Measurements from ENCODE around the gene APLN.

Gene APLN

DNA sequence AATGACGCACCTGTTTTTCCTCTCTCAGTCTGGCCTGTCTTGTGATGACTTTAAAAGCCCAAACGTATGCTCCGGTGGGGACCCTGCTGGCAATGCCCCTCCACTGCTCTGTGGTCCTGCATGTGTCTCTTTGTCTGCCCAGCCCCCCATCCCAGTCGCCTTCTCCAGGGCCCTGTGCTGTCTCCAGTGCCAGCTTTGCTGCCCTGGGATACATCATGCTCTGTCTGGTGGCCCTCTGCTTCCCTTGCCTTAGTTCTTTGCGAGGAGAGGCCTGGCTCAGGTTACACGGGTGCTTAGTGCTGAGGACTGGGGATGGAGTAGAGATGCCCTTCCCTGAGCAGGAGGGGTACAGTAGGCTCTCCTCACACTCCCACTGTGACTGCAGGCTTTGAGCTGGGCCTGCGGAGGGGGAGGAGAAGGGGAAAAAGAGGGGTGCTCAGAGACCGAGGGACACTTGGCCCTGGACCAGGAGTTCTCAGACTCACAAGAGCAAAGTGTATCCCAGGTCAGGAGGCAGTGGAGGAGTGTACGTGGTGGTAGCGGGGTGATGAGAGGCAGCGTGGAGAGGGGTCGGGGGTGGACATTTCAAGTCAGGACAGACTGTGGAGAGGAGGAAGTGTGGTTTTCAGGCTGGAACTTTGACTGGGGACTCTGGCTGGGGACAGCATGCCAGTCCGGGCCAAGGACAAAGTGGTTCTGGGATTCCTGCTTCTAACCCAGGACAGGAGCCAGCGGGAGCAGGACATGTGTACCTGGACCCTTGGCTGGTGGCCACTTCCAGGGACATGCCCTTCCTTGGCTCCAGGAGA is 2.8 kb downstream of the APLN start:
- H3K4me3 ChIP-seq (ENCODE audit: low read depth, low read length) = no peak overlapping the region
- TF ChIP-seq, protein P1, sequence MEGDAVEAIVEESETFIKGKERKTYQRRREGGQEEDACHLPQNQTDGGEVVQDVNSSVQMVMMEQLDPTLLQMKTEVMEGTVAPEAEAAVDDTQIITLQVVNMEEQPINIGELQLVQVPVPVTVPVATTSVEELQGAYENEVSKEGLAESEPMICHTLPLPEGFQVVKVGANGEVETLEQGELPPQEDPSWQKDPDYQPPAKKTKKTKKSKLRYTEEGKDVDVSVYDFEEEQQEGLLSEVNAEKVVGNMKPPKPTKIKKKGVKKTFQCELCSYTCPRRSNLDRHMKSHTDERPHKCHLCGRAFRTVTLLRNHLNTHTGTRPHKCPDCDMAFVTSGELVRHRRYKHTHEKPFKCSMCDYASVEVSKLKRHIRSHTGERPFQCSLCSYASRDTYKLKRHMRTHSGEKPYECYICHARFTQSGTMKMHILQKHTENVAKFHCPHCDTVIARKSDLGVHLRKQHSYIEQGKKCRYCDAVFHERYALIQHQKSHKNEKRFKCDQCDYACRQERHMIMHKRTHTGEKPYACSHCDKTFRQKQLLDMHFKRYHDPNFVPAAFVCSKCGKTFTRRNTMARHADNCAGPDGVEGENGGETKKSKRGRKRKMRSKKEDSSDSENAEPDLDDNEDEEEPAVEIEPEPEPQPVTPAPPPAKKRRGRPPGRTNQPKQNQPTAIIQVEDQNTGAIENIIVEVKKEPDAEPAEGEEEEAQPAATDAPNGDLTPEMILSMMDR (IDR thresholded peaks at IDR 0.05; ENCODE audit: insufficient read depth, low read length, missing control alignments) = no peak
- CTCF ChIA-PET = interaction anchor here (4.6 kb wide), 1 partner anchor 14 kb away, joined by 15 read pairs; no protein-coding TSS in a partner anchor
- POLR2A ChIA-PET = no interaction called here
- no peak for DNase-seq (ENCODE audit: low read depth, low spot score)

DNA sequence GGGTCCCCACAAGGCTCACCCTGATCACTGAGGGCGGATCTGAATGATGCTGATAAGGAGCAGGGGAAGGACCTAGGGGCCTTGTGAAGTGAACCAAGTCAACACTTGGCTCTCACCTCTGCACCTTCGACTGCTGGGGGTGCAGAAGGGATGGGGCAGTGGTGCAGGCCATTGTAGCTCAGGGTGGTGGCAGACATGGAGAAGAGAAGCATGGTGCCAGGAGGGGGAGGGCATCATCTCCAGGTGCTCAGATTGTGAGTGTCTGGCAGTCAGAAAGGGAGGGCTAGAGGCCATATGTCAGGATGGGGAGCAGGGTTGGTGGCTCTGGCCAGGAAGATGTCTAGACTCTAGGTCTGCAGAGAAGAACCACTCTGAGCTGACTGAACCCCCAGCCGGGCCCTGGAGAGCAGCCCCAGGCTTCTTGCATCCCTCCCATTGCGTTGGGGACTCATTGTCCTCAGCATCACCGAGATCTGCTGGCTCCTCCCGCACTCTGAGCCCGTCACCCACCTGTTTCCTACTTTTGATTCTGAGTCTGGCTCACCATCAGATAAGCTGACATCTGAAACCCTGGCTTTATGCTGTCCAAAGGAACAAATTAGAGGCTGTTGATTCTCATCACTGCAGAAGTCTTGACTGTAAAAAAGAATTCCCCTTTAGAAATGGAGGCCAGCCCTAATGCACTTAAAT is 3.8 kb downstream of the APLN start:
- ChIA-PET CTCF (interaction anchor here (0.8 kb wide), 1 partner anchor 10 kb away, joined by 4 read pairs; no protein-coding TSS in a partner anchor), POLR2A (interaction anchor here (0.6 kb wide), 1 partner anchor 12 kb away, joined by 3 read pairs; no protein-coding TSS in a partner anchor)
- TF ChIP-seq, protein P1 (IDR thresholded peaks at IDR 0.05; ENCODE audit: insufficient read depth, low read length, missing control alignments) = no peak
- H3K4me3 ChIP-seq (ENCODE audit: low read depth, low read length) = no peak overlapping the region
- DNase-seq (ENCODE audit: low read depth, low spot score) = no peak

DNA sequence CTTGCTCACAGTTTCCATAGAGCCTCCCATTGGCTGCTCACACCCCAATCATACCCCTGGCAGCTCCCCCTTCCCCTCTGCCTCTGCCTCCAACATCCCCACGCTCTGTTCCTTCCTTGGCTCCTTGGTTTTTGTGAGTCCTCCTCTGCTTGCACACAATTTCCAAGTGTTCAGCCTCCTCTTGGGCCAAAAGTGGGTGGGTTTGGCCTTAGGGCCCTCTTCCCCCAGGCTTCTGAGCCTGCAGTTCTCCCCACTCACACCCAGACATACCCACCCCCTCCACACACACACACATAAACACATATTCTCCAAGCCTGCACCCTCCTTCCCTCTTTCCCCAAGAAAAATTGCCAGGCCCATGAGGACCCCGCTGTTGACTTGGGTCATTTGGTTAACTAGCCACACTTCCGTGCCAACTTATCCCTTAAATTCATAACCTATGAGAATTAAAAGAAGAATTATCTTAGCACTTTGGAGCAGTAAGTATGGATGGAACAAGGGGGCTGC is 4.5 kb downstream of the APLN start:
- TF ChIP-seq, protein P1 (IDR thresholded peaks at IDR 0.05; ENCODE audit: insufficient read depth, low read length, missing control alignments) = no peak
- no peak overlapping the region for H3K4me3 ChIP-seq (ENCODE audit: low read depth, low read length)
- no peak for DNase-seq (ENCODE audit: low read depth, low spot score)
- ChIA-PET POLR2A (no interaction called here), CTCF (interaction anchor here (0.8 to 1.6 kb wide), 2 partner anchors 28 to 77 kb away, joined by 4 read pairs; no protein-coding TSS in a partner anchor)

DNA sequence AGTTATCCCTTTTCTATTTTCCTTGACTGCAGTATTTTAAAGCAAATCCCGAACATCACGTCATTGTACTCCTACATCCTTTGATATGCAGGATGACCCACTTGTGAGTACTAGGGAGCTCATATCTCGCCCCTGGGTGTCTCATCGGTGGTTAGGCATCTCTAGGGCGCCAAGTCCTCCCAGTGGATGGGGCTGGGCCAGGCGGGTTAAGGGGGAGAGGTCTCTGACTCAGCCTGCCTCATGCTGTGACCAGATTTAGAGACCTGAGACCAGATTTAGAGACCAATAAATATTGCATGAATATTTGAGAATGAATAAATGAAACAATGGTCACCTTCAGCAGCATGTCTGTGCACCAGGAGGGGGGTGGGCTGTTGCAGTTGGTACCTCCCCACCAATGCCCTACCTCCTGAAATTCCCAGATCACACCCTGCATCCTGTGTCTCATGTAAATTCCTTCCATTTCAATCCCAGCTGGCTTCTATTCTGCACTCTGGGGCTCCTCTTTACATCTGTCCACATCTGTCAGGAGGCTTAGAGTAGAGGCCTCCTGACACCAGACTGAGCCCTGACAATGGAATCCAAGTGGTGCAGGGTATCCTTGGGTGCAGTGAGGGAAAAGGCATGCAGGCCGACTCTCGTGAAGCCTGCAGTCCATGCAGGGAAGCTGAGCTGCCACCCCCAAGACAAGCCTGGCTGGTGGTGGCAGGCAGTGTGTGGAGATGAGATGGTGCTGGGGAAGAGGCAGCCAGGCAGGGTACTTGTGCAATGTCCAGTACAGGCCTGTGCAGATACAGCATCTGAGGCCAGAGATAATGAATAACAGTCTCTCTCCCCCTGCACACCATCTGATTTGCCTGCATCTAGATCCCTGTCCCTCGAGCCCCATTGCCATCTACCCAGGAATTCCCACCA is 5.2 kb downstream of the APLN start:
- no peak overlapping the region for H3K4me3 ChIP-seq (ENCODE audit: low read depth, low read length)
- ChIA-PET CTCF (interaction anchor here (0.8 to 1.6 kb wide), 3 partner anchors 29 to 78 kb away, joined by 4 read pairs; no protein-coding TSS in a partner anchor), POLR2A (no interaction called here)
- DNase-seq (ENCODE audit: low read depth, low spot score) = no peak
- TF ChIP-seq, protein P1 (IDR thresholded peaks at IDR 0.05; ENCODE audit: insufficient read depth, low read length, missing control alignments) = no peak

DNA sequence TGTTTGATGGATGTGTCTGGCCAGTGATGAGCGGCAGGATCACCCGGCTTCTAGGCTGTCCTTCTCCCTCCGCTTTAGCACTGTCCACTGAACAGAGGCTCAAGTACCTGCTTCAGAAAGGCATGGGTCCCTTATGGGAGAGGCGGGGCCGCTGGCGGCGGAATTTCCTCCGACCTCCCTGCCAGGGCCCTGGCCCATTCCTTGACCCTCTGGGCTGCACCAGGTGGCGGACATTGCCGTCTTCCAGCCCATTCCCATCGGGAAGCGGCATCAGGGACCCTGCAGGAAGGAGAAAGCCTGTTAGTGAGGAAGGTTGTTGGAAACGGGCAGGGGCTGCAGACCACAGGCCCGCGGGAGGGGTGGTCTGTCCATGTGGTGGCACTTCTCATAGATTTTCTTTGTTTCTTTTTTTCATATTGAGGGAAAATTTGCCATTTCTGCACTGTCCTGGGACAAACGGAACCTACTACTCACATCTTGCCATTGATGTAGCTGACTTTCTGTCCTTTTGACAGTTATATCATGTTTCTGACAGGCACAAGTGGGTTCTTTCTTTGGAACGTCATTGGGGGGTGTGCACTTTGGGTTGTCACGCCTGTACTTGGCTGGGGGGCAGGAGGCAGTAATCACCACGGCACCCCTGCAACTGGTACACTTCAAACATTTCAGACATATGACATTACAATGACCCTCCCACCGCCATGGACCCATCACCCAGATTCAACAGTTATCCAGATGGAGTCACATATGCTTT is 6.1 kb downstream of the APLN start:
- CTCF ChIA-PET = interaction anchor here (1.1 to 1.8 kb wide), 3 partner anchors 11 to 79 kb away, joined by 4 to 7 read pairs (median 4); no protein-coding TSS in a partner anchor

More for the DNA sequence above, 6.1 kb downstream of the APLN start:
- TF ChIP-seq, protein P1 (IDR thresholded peaks at IDR 0.05; ENCODE audit: insufficient read depth, low read length, missing control alignments) = no peak
- POLR2A ChIA-PET = no interaction called here
- H3K4me3 ChIP-seq (ENCODE audit: low read depth, low read length) = no peak overlapping the region
- no peak for DNase-seq (ENCODE audit: low read depth, low spot score)
